Skin of body (tissue), 3 donors: ENCODE measurements around the gene EEF1G. TPM values are rescaled to one million over a fixed set of nuclear protein-coding genes. Genes with fewer than 3 reads are reported as not detected.

Source experiments
- DNase-seq: peaks from one replicate; lab custom pipeline; 2025; lab: John Stamatoyannopoulos, UW
- small RNA-seq: library from RNA; depleted of rRNA; stranded (forward); fragments of <200 nt; gene quantifications from one replicate; pipeline ENCODE3, GENCODE V24; 2014; ENCODE audit warnings: low replicate concordance
- total RNA-seq: library from RNA; depleted of rRNA; stranded (reverse); fragments of >200 nt; gene quantifications from one replicate; pipeline ENCODE4 v1.2.3, GENCODE V29; 2014

EEF1G gene
- total RNA-seq, 1 donor from 2014 or later, result 1,310 TPM

DNA sequence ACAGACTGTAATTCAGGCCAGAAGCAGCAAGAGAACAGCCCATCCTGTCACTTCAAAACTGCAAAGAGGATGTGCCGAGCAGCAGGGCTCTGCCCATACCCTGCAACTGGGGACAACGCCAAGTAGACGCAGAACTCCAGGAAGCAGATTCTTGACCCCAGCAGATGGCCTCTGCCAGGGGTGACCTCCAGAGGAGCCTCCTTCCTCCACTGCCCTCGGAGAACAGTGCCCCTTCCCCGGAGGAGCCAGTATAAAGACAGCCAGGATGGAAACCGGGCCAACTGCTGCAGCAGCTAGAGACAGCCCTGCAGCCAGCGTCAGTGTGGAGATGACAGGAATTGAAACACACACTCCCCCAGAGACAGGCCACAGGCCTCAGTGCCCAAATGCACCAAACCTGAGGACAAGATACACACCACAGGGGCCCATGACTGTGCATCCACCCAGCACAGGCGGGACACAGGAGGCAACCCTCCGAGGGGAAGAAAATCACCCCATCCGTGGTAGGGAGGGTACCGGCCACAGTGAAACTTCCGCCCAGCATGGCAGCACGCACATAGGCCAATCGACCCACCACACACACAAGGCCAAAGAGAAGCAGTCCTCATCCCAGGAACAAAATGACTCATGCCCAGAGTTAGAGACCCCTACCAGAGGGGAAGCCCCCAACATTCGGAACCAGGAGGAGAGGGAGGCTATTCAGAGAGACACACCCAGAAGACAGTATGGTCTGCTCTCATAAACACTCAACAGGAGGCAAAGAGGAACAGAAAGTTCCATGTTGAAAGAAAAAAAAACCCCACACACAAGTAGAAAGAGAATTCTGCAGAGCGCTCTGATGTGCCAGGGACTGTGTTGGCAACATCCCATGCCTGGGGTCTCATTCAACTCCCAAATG, 32.6 kb downstream of the EEF1G start:
- DNase-seq, result no peak

DNA sequence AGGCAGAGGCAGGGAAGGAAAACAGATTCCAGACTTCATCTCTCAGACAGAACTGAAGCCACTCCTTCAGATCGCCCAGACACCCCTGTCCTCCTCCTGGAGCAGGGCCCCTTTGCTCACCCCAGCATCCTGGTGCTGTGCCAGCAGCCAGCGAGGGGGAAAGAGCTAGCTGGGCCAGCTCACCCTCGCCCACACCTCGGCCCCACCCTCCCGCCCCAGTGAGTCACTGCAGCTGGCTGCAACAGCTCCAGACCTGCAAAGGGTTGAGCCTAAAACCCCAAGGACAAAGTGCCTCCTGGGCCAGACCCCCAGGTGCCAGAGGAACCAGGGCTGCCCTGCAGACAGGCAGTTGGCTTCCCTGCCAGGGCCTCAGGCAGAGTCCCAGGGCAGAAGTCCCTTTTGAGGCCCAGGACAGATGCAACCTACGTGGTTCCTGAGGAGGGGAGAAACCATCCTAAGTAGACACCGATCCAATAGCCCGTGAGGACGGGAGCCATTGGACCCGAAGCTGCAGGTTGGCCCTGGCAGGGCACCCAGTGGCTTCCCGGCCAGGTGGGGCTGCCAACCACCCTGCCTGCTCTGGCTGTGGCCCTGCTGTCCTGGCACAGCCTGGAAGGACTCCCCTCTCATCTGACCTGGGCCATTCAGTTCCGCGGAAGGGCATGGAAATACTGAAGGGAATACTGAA, 34.3 kb downstream of the EEF1G start:
- DNase-seq, result no peak

- DNase-seq, result no peak
These were observed 35.0 kb downstream of the EEF1G start for GRCh38 chr11:62538470-62539237.

- no peak for DNase-seq
These were observed 37.3 kb downstream of the EEF1G start for GRCh38 chr11:62536301-62536957.

GRCh38 chr11:62535802-62536201, 37.9 kb downstream of the EEF1G start:
- no peak for DNase-seq

- no peak for DNase-seq
These were observed 38.7 kb downstream of the EEF1G start for GRCh38 chr11:62534779-62535545.

- no peak for DNase-seq
These were observed 41.6 kb downstream of the EEF1G start for GRCh38 chr11:62532096-62532495.

DNA sequence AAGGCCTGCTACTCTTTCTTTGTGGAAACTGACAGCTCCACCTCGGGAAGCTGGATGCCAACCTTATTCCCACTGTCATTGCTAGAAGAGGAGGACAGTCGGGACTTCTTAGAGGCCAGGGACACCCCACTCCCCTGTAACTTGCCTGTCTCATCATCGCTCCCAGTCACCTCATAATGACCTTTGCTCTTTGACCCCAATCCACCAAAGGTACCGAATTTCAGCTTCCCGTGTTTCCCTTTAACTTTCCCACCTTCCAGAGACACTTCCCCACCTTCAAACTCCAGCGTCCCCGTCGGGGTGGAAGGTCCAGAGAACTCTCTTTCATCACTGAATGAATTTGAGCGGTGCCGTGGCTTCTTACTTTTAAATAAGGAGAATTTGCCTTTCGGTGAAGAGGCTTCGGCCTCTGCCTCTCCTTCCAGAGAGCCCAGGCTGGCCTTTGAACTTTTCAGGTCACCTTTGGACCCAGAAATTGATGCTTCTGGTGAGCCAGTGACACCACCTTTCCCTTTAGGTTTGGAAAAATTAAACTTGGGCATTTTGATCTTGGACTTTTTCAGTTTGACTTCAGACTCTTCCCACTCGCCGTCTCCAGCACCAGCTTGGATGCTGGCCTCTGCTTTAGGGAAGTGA, 56.8 kb downstream of the EEF1G start:
- no peak for DNase-seq

DNA sequence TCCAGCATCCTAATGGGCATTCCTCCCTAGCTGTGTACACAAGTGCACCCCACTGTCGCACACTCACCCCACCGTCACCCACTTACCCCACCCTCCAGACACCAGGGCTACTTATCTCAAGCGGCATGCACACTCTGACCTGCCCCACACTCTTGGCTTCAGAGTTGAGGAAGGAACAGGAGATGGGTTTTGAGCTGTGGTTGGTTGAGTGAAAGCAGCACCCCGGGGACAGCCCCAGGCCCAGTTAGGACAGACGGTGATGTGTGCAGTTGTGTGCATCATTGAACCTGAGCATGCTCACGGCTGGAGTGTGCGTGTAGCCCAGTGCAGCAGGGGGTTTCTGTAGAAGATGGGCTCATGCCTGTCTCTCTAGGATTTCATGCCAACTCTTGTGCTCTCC, 59.5 kb downstream of the EEF1G start:
- no peak for DNase-seq

GRCh38 chr11:62513626-62514025, 60.1 kb downstream of the EEF1G start:
- no peak for DNase-seq

GRCh38 chr11:62512961-62513360, 60.7 kb downstream of the EEF1G start:
- no peak for DNase-seq

Small RNAs within 50 kb of the gene (small RNA-seq; reads per million reads assigned to genes)
- not detected for gene AP001458.1
- not detected for gene EEF1G
- not detected for gene MIR6747

Other genes with a start within 250 kb of the EEF1G start
- gene ASRGL1, start 236.4 kb downstream of the EEF1G start, total RNA-seq, result 1.5 TPM
- gene SCGB1A1, start 154.9 kb downstream of the EEF1G start, total RNA-seq, result not detected
- gene AHNAK, start 27.1 kb downstream of the EEF1G start, total RNA-seq, result 567 TPM
- 4.1 TPM for gene TUT1, start 17.6 kb upstream of the EEF1G start, total RNA-seq
- 78.4 TPM for gene MTA2, start 28.0 kb upstream of the EEF1G start, total RNA-seq
- gene EML3, start 38.9 kb upstream of the EEF1G start, total RNA-seq, result 14.6 TPM
- gene ROM1, start 39.4 kb upstream of the EEF1G start, total RNA-seq, result 1.5 TPM
- gene B3GAT3, start 48.1 kb upstream of the EEF1G start, total RNA-seq, result 12.5 TPM
- gene GANAB, start 72.7 kb upstream of the EEF1G start, total RNA-seq, result 103 TPM
- gene INTS5, start 79.4 kb upstream of the EEF1G start, total RNA-seq, result 8.5 TPM
- gene C11orf98, start 91.3 kb upstream of the EEF1G start, total RNA-seq, result 23.7 TPM
- gene CSKMT, start 91.4 kb upstream of the EEF1G start, total RNA-seq, result 9.9 TPM
- gene UQCC3, start 97.8 kb upstream of the EEF1G start, total RNA-seq, result 5.6 TPM
- 6.4 TPM for gene LBHD1, start 98.4 kb upstream of the EEF1G start, total RNA-seq
- gene UBXN1, start 105.2 kb upstream of the EEF1G start, total RNA-seq, result 57.2 TPM
- gene LRRN4CL, start 115.6 kb upstream of the EEF1G start, total RNA-seq, result 12.7 TPM
- gene BSCL2, start 133.5 kb upstream of the EEF1G start, total RNA-seq, result 21.6 TPM
- gene GNG3, start 133.8 kb upstream of the EEF1G start, total RNA-seq, result not detected
- 33.3 TPM for gene HNRNPUL2, start 153.6 kb upstream of the EEF1G start, total RNA-seq
- 23.9 TPM for gene TTC9C, start 154.6 kb upstream of the EEF1G start, total RNA-seq
- 7.0 TPM for gene ZBTB3, start 180.3 kb upstream of the EEF1G start, total RNA-seq
- gene POLR2G, start 187.7 kb upstream of the EEF1G start, total RNA-seq, result 53.7 TPM
- gene TAF6L, start 197.5 kb upstream of the EEF1G start, total RNA-seq, result 13.8 TPM
- 16.9 TPM for gene TMEM179B, start 213.5 kb upstream of the EEF1G start, total RNA-seq
- 9.3 TPM for gene TMEM223, start 218.1 kb upstream of the EEF1G start, total RNA-seq
- gene NXF1, start 231.5 kb upstream of the EEF1G start, total RNA-seq, result 33.4 TPM